MCF 10A (cell line): ENCODE measurements around the gene SCN3B. TPM values are rescaled to one million over a fixed set of nuclear protein-coding genes. Genes with fewer than 3 reads are reported as not detected.
A peak's percentile ranks its signal among the peaks of the same experiment; 100 is the strongest.

Experiments used
- BruUV-seq: library from RNA; stranded (reverse); fragments of 400-500 nt; replicated peaks from 2 replicates; lab custom pipeline; 2021; lab: Mats Ljungman, UMichigan
- CTCF ChIA-PET: fragments of 300-600 bp; sonication (Branson Sonifier 250); formaldehyde crosslinking; extraction: SDS; loops from one replicate; lab custom pipeline; 2021; ENCODE audit warnings: antibody characterized with exemption, inconsistent platforms; lab: Yijun Ruan, JAX
- POLR2A ChIA-PET: fragments of 300-600, 350-650 bp; sonication (Branson Sonifier 250); formaldehyde crosslinking; extraction: SDS; loops from one replicate; lab custom pipeline; 2020; ENCODE audit warnings: antibody characterized with exemption, inconsistent platforms; lab: Yijun Ruan, JAX
- DNase-seq: peaks from one replicate; pipeline ENCODE4 v3.0.0-alpha.2; 2018; ENCODE audit not compliant: unreplicated experiment
- H3K27ac Mint-ChIP-seq: one replicate; pipeline ENCODE4 v1.8.0; 2022; ENCODE audit warnings: mild to moderate bottlenecking, low read depth, mixed read lengths; ENCODE audit not compliant: unreplicated experiment
- H3K27me3 Mint-ChIP-seq: one replicate; pipeline ENCODE4 v1.8.0; 2022; ENCODE audit warnings: mixed read lengths; ENCODE audit not compliant: insufficient read depth, unreplicated experiment
- H3K36me3 Mint-ChIP-seq: one replicate; pipeline ENCODE4 v1.8.0; 2022; ENCODE audit warnings: mild to moderate bottlenecking, moderate library complexity, mixed read lengths; ENCODE audit not compliant: insufficient read depth, unreplicated experiment
- H3K4me1 Mint-ChIP-seq: one replicate; pipeline ENCODE4 v1.8.0; 2022; ENCODE audit warnings: mixed read lengths; ENCODE audit not compliant: insufficient read depth, unreplicated experiment
- H3K4me3 Mint-ChIP-seq: one replicate; pipeline ENCODE4 v1.8.0; 2022; ENCODE audit warnings: mild to moderate bottlenecking, moderate library complexity, mixed read lengths; ENCODE audit not compliant: unreplicated experiment
- H3K9me3 Mint-ChIP-seq: one replicate; pipeline ENCODE4 v1.8.0; 2022; ENCODE audit warnings: mixed read lengths; ENCODE audit not compliant: unreplicated experiment
- CTCF ChIP-seq: fragments of 200-600 bp; IDR thresholded peaks from one replicate; pipeline ENCODE4 v1.8.0; 2022; ENCODE audit warnings: antibody characterized with exemption, mild to moderate bottlenecking; ENCODE audit not compliant: unreplicated experiment
- intact Hi-C: fragments of 100-400 bp; cut with micrococcal nuclease; formaldehyde crosslinking; loops from 2 replicates; pipeline ENCODE4 v1.14.1; 2022
- total RNA-seq: library from RNA; stranded (reverse); gene quantifications from 2 replicates; pipeline ENCODE4 v1.2.3, GENCODE V29; 2022

The SCN3B gene
- total RNA-seq, 1 experiment from 2014 or later, result 1.2 TPM

DNA sequence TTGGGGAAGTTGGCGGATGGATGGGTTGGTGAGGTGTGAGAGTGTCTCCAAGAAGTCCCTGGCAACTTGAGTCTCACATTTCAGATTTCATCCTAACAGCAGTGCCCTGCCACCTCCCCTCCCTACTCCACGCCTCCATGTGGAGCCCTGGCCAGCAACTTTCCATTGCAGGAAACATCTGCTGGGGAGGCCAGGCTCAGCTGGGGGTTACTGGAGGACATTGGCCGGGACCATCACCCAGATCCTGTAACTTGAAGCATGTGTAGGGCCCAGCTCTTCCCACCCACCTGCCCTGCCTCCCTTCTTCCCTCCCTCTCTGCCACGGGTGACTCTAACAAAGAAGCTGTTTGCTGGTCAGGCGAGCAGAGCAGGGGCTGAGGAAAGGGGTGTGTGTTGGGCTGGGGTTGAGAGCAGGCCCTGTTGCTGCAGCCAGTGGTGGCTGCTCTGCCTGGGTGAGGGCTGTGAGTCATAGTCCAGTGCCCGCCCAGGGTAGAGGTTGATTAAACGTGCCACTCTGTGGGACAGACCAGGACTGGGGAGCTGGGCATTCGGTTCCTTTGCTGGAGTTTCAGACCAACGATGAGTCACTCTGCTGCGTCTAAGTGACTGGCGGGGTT, 64.0 kb downstream of the SCN3B start:
- CTCF ChIA-PET, result interaction anchor here (0.6 to 1.9 kb wide), 4 partner anchors 9 to 121 kb away, joined by 3 to 10 read pairs (median 4); no protein-coding TSS in a partner anchor
- no peak for TF ChIP-seq CTCF
- Mint-ChIP-seq H3K9me3 (no peaks in the 10 kb centered on the region), H3K27me3 (peaks cover 18% of the 10 kb centered on the region), H3K36me3 (no peaks in the 10 kb centered on the region), H3K4me3 (no peak overlapping the region), H3K4me1 (no peaks in the 10 kb centered on the region), H3K27ac (no peak overlapping the region)
- DNase-seq, result peak; percentile 72
- no TSS peak for BruUV-seq
- intact Hi-C loops, result no loop called here
- POLR2A ChIA-PET, result no interaction called here

- no peak for TF ChIP-seq CTCF
These were observed 65.6 kb downstream of the SCN3B start for GRCh38 chr11:123588864-123589262.

GRCh38 chr11:123588117-123588863, 66.1 kb downstream of the SCN3B start:
- H3K4me1 Mint-ChIP-seq, result no peaks in the 10 kb centered on the region
- H3K27ac Mint-ChIP-seq, result no peak overlapping the region
- intact Hi-C loops, result no loop called here
- no peak overlapping the region for H3K4me3 Mint-ChIP-seq
- BruUV-seq, result no TSS peak
- no peaks in the 10 kb centered on the region for H3K9me3 Mint-ChIP-seq
- TF ChIP-seq CTCF, result no peak
- H3K27me3 Mint-ChIP-seq, result peaks cover 20% of the 10 kb centered on the region
- ChIA-PET CTCF (interaction anchor here (0.9 kb wide), 1 partner anchor 118 kb away, joined by 3 read pairs; no protein-coding TSS in a partner anchor), POLR2A (no interaction called here)
- DNase-seq, result no peak
- H3K36me3 Mint-ChIP-seq, result no peaks in the 10 kb centered on the region

More at GRCh38 chr11:123588864-123589262, 65.6 kb downstream of the SCN3B start:
- H3K36me3 Mint-ChIP-seq, result no peaks in the 10 kb centered on the region
- H3K27me3 Mint-ChIP-seq, result peaks cover 20% of the 10 kb centered on the region
- CTCF ChIA-PET, result no interaction called here
- no peaks in the 10 kb centered on the region for H3K4me1 Mint-ChIP-seq
- intact Hi-C loops, result no loop called here
- no peak overlapping the region for H3K4me3 Mint-ChIP-seq
- no peak overlapping the region for H3K27ac Mint-ChIP-seq
- DNase-seq, result no peak
- H3K9me3 Mint-ChIP-seq, result no peaks in the 10 kb centered on the region
- POLR2A ChIA-PET, result no interaction called here
- no TSS peak for BruUV-seq

GRCh38 chr11:123587559-123587958, 66.9 kb downstream of the SCN3B start:
- H3K4me3 Mint-ChIP-seq, result no peak overlapping the region
- no peak overlapping the region for H3K27ac Mint-ChIP-seq
- no peak for DNase-seq
- H3K4me1 Mint-ChIP-seq, result no peaks in the 10 kb centered on the region
- intact Hi-C loops, result no loop called here
- H3K27me3 Mint-ChIP-seq, result peaks cover 20% of the 10 kb centered on the region
- ChIA-PET CTCF (interaction anchor here (0.9 to 14.8 kb wide), 2 partner anchors 119 to 123 kb away, joined by 3 to 354 read pairs; no protein-coding TSS in a partner anchor), POLR2A (no interaction called here)
- no peak for TF ChIP-seq CTCF
- H3K9me3 Mint-ChIP-seq, result no peaks in the 10 kb centered on the region
- H3K36me3 Mint-ChIP-seq, result no peaks in the 10 kb centered on the region
- no TSS peak for BruUV-seq
